GM12874 (cell line): ENCODE measurements around the gene ASXL1.

Source experiments
- CTCF ChIP-seq: IDR thresholded peaks from 2 replicates; pipeline ENCODE4 v1.5.1; 2011; ENCODE audit warnings: low read depth, mild to moderate bottlenecking, control low read depth, low read length, moderate library complexity; ENCODE audit not compliant: insufficient read depth

ASXL1 gene

GRCh38 chr20:32362901-32363364, 4.8 kb downstream of the ASXL1 start:
- TF ChIP-seq CTCF: no peak

- TF ChIP-seq CTCF: no peak
These were observed 5.4 kb downstream of the ASXL1 start for GRCh38 chr20:32363492-32363891.

- no peak for TF ChIP-seq CTCF
These were observed 6.5 kb downstream of the ASXL1 start for GRCh38 chr20:32364554-32365208.

- TF ChIP-seq CTCF: no peak
These were observed 7.4 kb downstream of the ASXL1 start for GRCh38 chr20:32365564-32365963.

- no peak for TF ChIP-seq CTCF
These were observed 8.2 kb downstream of the ASXL1 start for GRCh38 chr20:32366380-32366779.

- no peak for TF ChIP-seq CTCF
These were observed 10.2 kb downstream of the ASXL1 start for GRCh38 chr20:32368323-32368722.

GRCh38 chr20:32368925-32369324, 10.8 kb downstream of the ASXL1 start:
- TF ChIP-seq CTCF: no peak
